Right lobe of liver (tissue), 6 donors: ENCODE measurements around the gene ATP13A3. TPM values are rescaled to one million over a fixed set of nuclear protein-coding genes. Genes with fewer than 3 reads are reported as not detected.

Source experiments
- ATAC-seq, 4 donors: fragments of 200-7000 bp; cut with Tn5 transposase; one replicate each; pipeline ENCODE4 v1.9.1; 2020; ENCODE audit warnings: mild to moderate bottlenecking in 4 of 4, moderate library complexity in 4 of 4
- DNase-seq, 3 donors: peaks; one replicate each; pipeline ENCODE4 v3.0.0-alpha.2; 2020
- H3K27ac ChIP-seq, 3 donors: fragments of 200-600 bp; one replicate each; pipeline ENCODE4 v1.8.0; 2022
- H3K27me3 ChIP-seq, 2 donors: fragments of 200-600 bp; one replicate each; pipeline ENCODE4 v1.8.0; 2022
- H3K36me3 ChIP-seq, 4 donors: fragments of 200-600 bp; sonication (generic) in 1 of 4; one replicate each; pipeline versions ENCODE4 v1.5.1 to v1.8.0; 2017 to 2022; ENCODE audit warnings: control low read depth in 1 of 4
- H3K4me1 ChIP-seq, 4 donors: fragments of 200-600 bp; sonication (generic) in 1 of 4; one replicate each; pipeline versions ENCODE4 v1.5.1 to v1.8.0; 2017 to 2022; ENCODE audit warnings: control low read depth in 1 of 4
- H3K4me3 ChIP-seq, 3 donors: fragments of 200-600 bp; one replicate each; pipeline ENCODE4 v1.8.0; 2022
- H3K9me3 ChIP-seq, 4 donors: fragments of 200-600 bp; sonication (generic) in 1 of 4; one replicate each; pipeline versions ENCODE4 v1.5.1 to v1.8.0; 2017 to 2022; ENCODE audit warnings: control low read depth in 1 of 4
- CTCF ChIP-seq, 4 donors: fragments of 200-600 bp in 3 of 4; fragments of 450-650 bp in 1 of 4; IDR thresholded peaks; one replicate each; pipeline versions ENCODE4 v1.5.1 to v1.8.0; 2016 to 2022; ENCODE audit warnings: antibody characterized with exemption in 4 of 4, mild to moderate bottlenecking in 2 of 4
- POLR2A ChIP-seq: fragments of 450-650 bp; IDR thresholded peaks from one replicate; pipeline ENCODE4 v1.6.1; 2017; ENCODE audit warnings: antibody characterized with exemption, mild to moderate bottlenecking
- WGBS: methylation state at CpG from one replicate; pipeline ENCODE4 v1.1.6; 2018; ENCODE audit warnings: low coverage, low lambda C conversion rate; ENCODE audit not compliant: insufficient coverage; ENCODE audit errors: missing lambda C conversion rate; 5-methylcytosine and 5-hydroxymethylcytosine counted together
- intact Hi-C, 2 donors: fragments of 100-400 bp; cut with DNase I; formaldehyde crosslinking; loops; one replicate each; pipeline versions ENCODE4 v1.11.2 to v1.14.1; 2022
- total RNA-seq, 6 experiments: library from RNA; depleted of rRNA in 2 of 6; stranded (reverse); fragments of >200 nt in 2 of 6; fragmentation: NEBNext Ultra II Directional in 3 of 6; extraction: Animal tissue kit (Norgen Biotek cat#: 25700) in 3 of 6; gene quantifications; one replicate each; pipeline versions ENCODE4 v1.1.0 to v1.2.4, GENCODE V29; 2016 to 2023
- donor health status: DM: no; HTN: yes; CAD: no.
- donor health status: DM: no; HTN: no; CAD: no.
- donor health status: DM: no; HTN: no; CAD: no.
- donor health status: DM: no; HTN: yes; CAD: no.
- donor health status: DM: no; HTN: yes; CAD: no.

Gene ATP13A3
- total RNA-seq, 6 experiments from 2014 or later: 109 to 172 (median 145) TPM

- TF ChIP-seq CTCF (IDR thresholded peaks at IDR 0.05) (no peak), POLR2A (no peak)
- WGBS: 64% methylated on average over 8 of the region's 18 CpGs
- Histone ChIP-seq H3K27ac (no peak overlapping the region), H3K4me1 (peaks cover 0 to 9% (median 0%) of the 10 kb centered on the region in 4 donors), H3K4me3 (no peak overlapping the region), H3K36me3 (no peaks in the 10 kb centered on the region), H3K9me3 (no peaks in the 10 kb centered on the region), H3K27me3 (no peaks in the 10 kb centered on the region)
- DNase-seq (no peak), ATAC-seq (no peak)
- intact Hi-C loops: no loop called here
These were observed 118.6 kb downstream of the ATP13A3 start for GRCh38 chr3:194367992-194368841.

- Histone ChIP-seq H3K36me3 (no peaks in the 10 kb centered on the region), H3K9me3 (no peaks in the 10 kb centered on the region), H3K4me3 (no peak overlapping the region), H3K4me1 (peaks cover 0 to 9% (median 0%) of the 10 kb centered on the region in 4 donors), H3K27me3 (no peaks in the 10 kb centered on the region), H3K27ac (no peak overlapping the region)
- ATAC-seq (no peak), DNase-seq (no peak)
- TF ChIP-seq CTCF (IDR thresholded peaks at IDR 0.05): no peak
- TF ChIP-seq POLR2A: no peak
- WGBS: 54% methylated on average over 6 of the region's 12 CpGs
- intact Hi-C loops: no loop called here
These were observed 120.8 kb downstream of the ATP13A3 start for GRCh38 chr3:194365978-194366490.

GRCh38 chr3:194365526-194365925, 121.3 kb downstream of the ATP13A3 start:
- H3K27ac ChIP-seq: no peak overlapping the region
- intact Hi-C loops: no loop called here

More at GRCh38 chr3:194365526-194365925, 121.3 kb downstream of the ATP13A3 start:
- H3K36me3 ChIP-seq: no peaks in the 10 kb centered on the region
- no CpG with 5 or more reads among the region's 6 CpGs for WGBS
- ATAC-seq (no peak), DNase-seq (no peak)
- TF ChIP-seq POLR2A (no peak), CTCF (IDR thresholded peaks at IDR 0.05) (no peak)
- no peak overlapping the region for H3K4me3 ChIP-seq
- no peaks in the 10 kb centered on the region for H3K9me3 ChIP-seq
- H3K27me3 ChIP-seq: no peaks in the 10 kb centered on the region
- H3K4me1 ChIP-seq: peaks cover 0 to 9% (median 0%) of the 10 kb centered on the region in 4 donors
